AG09319 (cell line): Measurements from ENCODE around the gene SERHL2.
"Not testable (repeated sequence)": the region's sequence is repeated elsewhere in the genome, so short reads cannot be mapped to it uniquely, and the experiment has no call there.

Experiments
- DNase-seq: peaks from one replicate; pipeline ENCODE4 v3.0.0-alpha.2; 2010; ENCODE audit warnings: low read depth; ENCODE audit errors: extremely low read depth
- CTCF ChIP-seq: IDR thresholded peaks from 2 replicates; pipeline ENCODE4 v1.5.1; 2011; ENCODE audit warnings: low read depth, mild to moderate bottlenecking, inconsistent platforms, low read length, moderate library complexity

The SERHL2 gene

GRCh38 chr22:42575996-42576574, 22.3 kb downstream of the SERHL2 start:
- DNase-seq: not testable (repeated sequence)

- DNase-seq: not testable (repeated sequence)
Observed at GRCh38 chr22:42577141-42577540, 23.4 kb downstream of the SERHL2 start.

DNA sequence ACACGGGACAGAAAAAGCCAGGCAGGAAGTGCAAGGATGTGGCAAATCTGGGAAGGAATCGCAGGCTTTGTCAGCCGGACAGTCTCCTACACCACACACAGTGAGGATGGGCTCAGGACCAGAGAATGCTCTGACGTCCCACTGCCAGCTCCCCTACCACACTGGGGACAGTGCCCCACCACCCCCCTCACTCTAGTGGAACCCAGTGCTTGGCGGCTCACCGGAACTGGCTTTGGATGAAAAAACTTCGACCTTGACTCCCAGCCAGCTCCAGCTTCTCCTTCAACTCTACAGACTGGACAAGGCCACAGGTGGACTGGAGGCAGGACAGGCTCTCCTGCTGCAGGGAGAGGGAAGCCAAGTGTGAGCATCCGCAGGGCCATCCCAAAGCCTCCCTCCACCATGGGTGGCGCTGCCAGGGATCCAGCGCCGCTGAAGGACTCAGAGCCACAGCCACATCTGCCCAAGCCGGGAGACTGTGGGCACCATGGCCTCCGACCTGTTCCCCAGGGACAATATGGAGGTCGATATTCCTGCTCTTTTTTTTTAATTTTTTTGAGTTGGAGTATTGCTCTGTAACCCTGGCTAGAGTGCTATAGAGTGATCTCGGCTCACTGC, 24.0 kb downstream of the SERHL2 start:
- no peak for TF ChIP-seq CTCF
- no peak for DNase-seq

DNA sequence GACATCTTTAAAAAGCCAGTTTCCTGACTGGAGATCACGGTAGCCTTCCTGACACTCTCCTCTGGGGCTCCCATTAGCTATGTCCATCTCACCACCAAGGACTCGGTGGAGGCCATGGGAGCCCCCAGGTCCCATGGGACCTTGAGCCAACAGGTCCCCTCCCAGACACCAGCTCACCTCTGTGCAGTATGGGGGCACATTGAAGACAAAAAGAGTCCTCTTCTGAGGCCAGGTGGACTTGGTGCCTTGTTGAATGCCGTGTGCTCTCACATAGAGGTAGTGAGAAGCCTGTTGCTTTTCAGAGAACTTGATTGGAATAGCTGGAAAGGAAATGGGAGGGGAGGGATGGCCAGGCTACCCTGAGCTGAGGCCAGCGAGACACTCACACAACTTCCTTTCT, 26.3 kb downstream of the SERHL2 start:
- DNase-seq: not testable (repeated sequence)

GRCh38 chr22:42581194-42581761, 27.5 kb downstream of the SERHL2 start:
- DNase-seq: not testable (repeated sequence)

GRCh38 chr22:42581762-42582716, 28.3 kb downstream of the SERHL2 start:
- no peak for TF ChIP-seq CTCF
- DNase-seq: peak; percentile 24

DNA sequence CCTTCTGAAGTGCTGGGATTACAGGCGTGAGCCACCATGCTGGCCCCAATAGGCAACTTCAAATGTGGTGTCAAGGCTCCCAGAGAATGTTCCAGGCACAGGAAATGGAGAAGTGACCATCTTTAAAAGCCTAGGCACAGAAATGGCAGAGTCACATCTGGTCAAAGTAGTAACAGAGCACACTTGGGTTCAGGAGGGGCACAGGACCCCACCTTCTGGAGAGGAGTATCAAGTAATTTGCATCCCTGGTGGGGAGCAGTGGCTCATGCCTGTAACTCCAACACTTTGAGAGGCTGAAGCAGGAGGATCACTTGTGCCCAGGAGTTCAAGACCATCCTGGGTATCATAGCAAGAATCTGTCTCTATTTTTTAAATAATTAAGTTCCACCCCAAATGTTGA, 29.2 kb downstream of the SERHL2 start:
- no peak for TF ChIP-seq CTCF
- DNase-seq: no peak

GRCh38 chr22:42584364-42584940, 30.7 kb downstream of the SERHL2 start:
- DNase-seq: no peak
- TF ChIP-seq CTCF: no peak

DNA sequence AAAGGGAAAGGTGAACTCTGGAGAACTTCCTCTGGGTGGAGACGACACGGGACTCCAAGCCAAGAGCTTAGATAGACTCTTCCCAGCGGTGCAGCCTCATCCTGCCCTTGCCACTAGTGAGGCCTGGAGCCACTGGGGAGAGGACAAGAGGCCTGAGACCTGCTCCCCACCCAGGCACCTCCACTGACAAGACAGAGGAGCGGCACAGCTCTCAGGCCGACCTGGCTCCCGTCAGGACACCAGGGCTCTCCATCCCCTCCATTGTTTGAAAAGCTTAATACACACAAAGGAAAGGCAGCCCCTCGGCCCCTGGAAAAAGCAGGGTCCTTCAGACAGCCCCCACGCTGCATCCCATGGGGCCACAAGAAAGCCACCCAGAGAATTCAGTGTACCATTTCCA, 31.3 kb downstream of the SERHL2 start:
- DNase-seq: no peak
- no peak for TF ChIP-seq CTCF
